Ovary (tissue), 3 donors: ENCODE data around the gene NDUFS6.

Experiments used
- EP300 ChIP-seq: sonication (generic); formaldehyde crosslinking; IDR thresholded peaks from one replicate; pipeline ENCODE4 v1.6.1; 2017; ENCODE audit warnings: antibody characterized with exemption
- POLR2A ChIP-seq: fragments of 450-650 bp; IDR thresholded peaks from one replicate; pipeline ENCODE4 v1.6.1; 2017; ENCODE audit warnings: antibody characterized with exemption, mild to moderate bottlenecking, moderate library complexity
- TF ChIP-seq, protein P1 (sequence below), 3 donors: fragments of 450-650 bp in 2 of 3; fragments of 200-600 bp in 1 of 3; IDR thresholded peaks; one replicate each; pipeline versions ENCODE4 v1.5.1 to v1.8.0; 2016 to 2022; ENCODE audit warnings: antibody characterized with exemption in 3 of 3, mild to moderate bottlenecking in 1 of 3
- donor health status: DM: no; HTN: no; CAD: no.

DNA sequence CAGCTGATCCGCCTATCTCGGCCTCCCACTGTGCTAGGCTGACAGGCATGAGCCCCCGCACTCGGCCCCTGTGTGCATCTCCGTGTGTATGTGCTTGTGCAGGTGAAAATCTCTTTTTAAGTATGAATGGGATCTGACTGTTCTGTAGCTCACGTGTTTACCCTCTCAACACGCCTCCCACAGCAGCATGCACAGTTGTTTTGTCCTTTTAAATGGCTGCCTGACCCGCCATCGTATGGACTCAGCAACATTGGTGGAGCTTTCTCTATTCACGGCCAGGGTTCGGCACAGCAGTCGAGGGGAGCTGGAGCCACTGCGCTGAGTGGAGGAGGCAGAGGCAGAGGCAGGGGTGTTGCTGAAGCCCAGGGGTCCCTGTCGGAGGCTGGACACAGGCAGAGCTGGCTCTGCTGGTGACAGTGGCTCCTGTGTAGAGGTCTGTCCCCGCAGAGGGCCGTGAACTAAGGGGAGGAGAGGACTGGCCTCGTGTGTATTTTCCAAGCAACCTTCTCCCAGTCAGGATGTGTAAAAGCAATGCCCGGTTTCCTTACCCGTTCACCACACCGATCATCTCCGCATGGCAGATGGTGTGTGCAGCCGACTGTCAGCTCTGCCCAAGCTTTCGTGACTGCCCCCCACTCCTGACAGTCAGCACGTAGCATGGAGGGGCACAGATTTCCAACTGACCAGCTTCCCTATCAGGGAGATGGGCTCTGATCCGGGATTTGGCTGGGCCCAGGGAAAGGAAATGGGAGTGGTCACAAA, 38.9 kb upstream of the NDUFS6 start:
- TF ChIP-seq EP300 (no peak), POLR2A (no peak)
- TF ChIP-seq, protein P1, sequence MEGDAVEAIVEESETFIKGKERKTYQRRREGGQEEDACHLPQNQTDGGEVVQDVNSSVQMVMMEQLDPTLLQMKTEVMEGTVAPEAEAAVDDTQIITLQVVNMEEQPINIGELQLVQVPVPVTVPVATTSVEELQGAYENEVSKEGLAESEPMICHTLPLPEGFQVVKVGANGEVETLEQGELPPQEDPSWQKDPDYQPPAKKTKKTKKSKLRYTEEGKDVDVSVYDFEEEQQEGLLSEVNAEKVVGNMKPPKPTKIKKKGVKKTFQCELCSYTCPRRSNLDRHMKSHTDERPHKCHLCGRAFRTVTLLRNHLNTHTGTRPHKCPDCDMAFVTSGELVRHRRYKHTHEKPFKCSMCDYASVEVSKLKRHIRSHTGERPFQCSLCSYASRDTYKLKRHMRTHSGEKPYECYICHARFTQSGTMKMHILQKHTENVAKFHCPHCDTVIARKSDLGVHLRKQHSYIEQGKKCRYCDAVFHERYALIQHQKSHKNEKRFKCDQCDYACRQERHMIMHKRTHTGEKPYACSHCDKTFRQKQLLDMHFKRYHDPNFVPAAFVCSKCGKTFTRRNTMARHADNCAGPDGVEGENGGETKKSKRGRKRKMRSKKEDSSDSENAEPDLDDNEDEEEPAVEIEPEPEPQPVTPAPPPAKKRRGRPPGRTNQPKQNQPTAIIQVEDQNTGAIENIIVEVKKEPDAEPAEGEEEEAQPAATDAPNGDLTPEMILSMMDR (IDR thresholded peaks at IDR 0.05) = no peak
